Stimulated activated naive CD8-positive, alpha-beta T cell treated with anti-CD3 and anti-CD28 coated beads, Interleukin-15, Interleukin-2, amounts not matched to agents 100 ng/mL and 50 ng/mL, for 24 hours (primary cell): ENCODE results near the gene APOC3.
"Not testable (repeated sequence)": the region's sequence is repeated elsewhere in the genome, so short reads cannot be mapped to it uniquely, and the experiment has no call there.

Experiments used
- H3K27ac Mint-ChIP-seq: one replicate; pipeline ENCODE4 v1.8.0; 2021; ENCODE audit warnings: mild to moderate bottlenecking, mixed read lengths
- H3K27me3 Mint-ChIP-seq: one replicate; pipeline ENCODE4 v1.8.0; 2021; ENCODE audit warnings: mixed read lengths
- H3K36me3 Mint-ChIP-seq: one replicate; pipeline ENCODE4 v1.8.0; 2021; ENCODE audit warnings: low read depth, mixed read lengths
- H3K4me1 Mint-ChIP-seq: one replicate; pipeline ENCODE4 v1.8.0; 2021; ENCODE audit warnings: low read depth, mixed read lengths
- H3K4me3 Mint-ChIP-seq: one replicate; pipeline ENCODE4 v1.8.0; 2021; ENCODE audit warnings: mild to moderate bottlenecking, mixed read lengths
- H3K9me3 Mint-ChIP-seq: one replicate; pipeline ENCODE4 v1.8.0; 2021; ENCODE audit warnings: mixed read lengths

The APOC3 gene

GRCh38 chr11:116833491-116833815, 3.7 kb downstream of the APOC3 start:
- no peaks in the 10 kb centered on the region for H3K36me3 Mint-ChIP-seq
- no peaks in the 10 kb centered on the region for H3K9me3 Mint-ChIP-seq
- H3K4me1 Mint-ChIP-seq: peaks cover 13% of the 10 kb centered on the region
- H3K27ac Mint-ChIP-seq: no peak overlapping the region
- no peak overlapping the region for H3K4me3 Mint-ChIP-seq
- no peaks in the 10 kb centered on the region for H3K27me3 Mint-ChIP-seq

- Mint-ChIP-seq H3K27ac (no peak overlapping the region), H3K4me1 (peaks cover 13% of the 10 kb centered on the region), H3K36me3 (no peaks in the 10 kb centered on the region), H3K27me3 (no peaks in the 10 kb centered on the region), H3K4me3 (no peak overlapping the region), H3K9me3 (no peaks in the 10 kb centered on the region)
These were observed 4.3 kb downstream of the APOC3 start for GRCh38 chr11:116833816-116834534.

DNA sequence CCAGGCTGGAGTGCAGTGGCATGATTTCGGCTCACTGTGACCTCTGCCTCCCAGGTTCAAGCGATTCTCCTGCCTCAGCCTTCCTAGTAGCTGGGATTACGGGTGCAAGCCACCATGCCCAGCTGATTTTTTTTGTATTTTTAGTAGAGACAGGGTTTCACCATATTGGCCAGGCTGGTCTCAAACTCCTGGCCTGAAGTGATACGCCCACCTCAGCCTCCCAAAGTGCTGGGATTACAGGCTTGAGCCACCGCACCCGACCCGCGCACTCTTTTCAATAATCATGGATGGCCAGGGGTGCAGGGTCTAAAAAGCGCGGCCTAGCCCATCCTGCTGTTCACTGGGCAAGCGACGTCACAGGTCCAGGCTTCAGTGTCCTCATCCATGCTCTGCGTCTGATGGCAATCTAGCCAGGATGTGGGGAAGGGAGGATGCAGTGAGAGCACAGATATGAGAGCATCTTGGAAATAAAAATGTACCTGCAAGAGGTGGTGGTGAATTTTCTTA, 4.9 kb downstream of the APOC3 start:
- not testable (repeated sequence) for H3K36me3 Mint-ChIP-seq, H3K27me3 Mint-ChIP-seq, H3K27ac Mint-ChIP-seq, H3K9me3 Mint-ChIP-seq
- H3K4me1 Mint-ChIP-seq: peaks cover 13% of the 10 kb centered on the region
- peak overlapping the region; percentile 22 for H3K4me3 Mint-ChIP-seq

DNA sequence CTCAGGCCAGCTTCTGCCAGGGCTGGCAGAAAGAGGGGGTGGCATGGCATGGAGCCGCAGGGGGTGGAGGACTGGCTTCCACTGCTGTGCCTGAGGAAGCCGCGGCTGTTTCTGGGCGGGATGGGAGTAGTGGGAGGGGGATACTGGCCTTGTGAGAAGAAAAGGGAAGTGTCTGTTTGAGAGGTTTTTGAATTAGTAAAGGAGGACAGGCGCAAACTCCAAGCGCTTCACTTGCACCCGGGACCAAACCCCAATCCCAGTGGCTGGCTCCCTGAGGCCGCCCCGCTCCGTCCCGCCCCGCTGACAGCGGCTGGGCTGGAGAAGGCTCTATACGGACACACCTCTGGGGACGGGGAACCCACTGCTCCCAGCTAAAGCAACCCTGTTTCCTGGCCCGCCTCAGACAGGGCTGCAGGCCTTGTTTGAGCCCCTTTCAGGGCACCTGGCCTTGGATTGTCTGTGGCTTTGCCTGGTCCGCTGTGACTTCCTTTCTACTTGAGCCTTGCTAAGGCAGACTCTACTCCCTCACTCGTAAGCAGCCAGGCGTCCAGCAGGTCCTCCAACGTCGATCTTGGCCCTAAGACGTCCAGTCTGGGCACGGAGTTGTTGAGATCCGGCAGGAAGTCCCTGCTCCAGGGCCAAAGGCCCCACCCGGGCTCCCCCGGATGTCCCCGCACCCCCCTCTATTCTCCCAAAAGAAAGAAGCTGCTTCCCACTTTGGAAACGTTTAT, 5.5 kb downstream of the APOC3 start:
- Mint-ChIP-seq H3K27ac (no peak overlapping the region), H3K9me3 (no peaks in the 10 kb centered on the region), H3K4me3 (peak overlapping the region; percentile 75), H3K4me1 (peaks cover 13% of the 10 kb centered on the region), H3K27me3 (no peaks in the 10 kb centered on the region), H3K36me3 (no peaks in the 10 kb centered on the region)

- Mint-ChIP-seq H3K27me3 (no peaks in the 10 kb centered on the region), H3K27ac (no peak overlapping the region), H3K4me1 (peaks cover 13% of the 10 kb centered on the region), H3K9me3 (no peaks in the 10 kb centered on the region), H3K36me3 (no peaks in the 10 kb centered on the region), H3K4me3 (peak overlapping the region; percentile 75)
These were observed 6.3 kb downstream of the APOC3 start for GRCh38 chr11:116835791-116836631.

- peaks cover 13% of the 10 kb centered on the region for H3K4me1 Mint-ChIP-seq
- H3K27me3 Mint-ChIP-seq: no peaks in the 10 kb centered on the region
- no peak overlapping the region for H3K27ac Mint-ChIP-seq
- H3K9me3 Mint-ChIP-seq: no peaks in the 10 kb centered on the region
- no peak overlapping the region for H3K4me3 Mint-ChIP-seq
- no peaks in the 10 kb centered on the region for H3K36me3 Mint-ChIP-seq
These were observed 6.9 kb downstream of the APOC3 start for GRCh38 chr11:116836632-116836991.

DNA sequence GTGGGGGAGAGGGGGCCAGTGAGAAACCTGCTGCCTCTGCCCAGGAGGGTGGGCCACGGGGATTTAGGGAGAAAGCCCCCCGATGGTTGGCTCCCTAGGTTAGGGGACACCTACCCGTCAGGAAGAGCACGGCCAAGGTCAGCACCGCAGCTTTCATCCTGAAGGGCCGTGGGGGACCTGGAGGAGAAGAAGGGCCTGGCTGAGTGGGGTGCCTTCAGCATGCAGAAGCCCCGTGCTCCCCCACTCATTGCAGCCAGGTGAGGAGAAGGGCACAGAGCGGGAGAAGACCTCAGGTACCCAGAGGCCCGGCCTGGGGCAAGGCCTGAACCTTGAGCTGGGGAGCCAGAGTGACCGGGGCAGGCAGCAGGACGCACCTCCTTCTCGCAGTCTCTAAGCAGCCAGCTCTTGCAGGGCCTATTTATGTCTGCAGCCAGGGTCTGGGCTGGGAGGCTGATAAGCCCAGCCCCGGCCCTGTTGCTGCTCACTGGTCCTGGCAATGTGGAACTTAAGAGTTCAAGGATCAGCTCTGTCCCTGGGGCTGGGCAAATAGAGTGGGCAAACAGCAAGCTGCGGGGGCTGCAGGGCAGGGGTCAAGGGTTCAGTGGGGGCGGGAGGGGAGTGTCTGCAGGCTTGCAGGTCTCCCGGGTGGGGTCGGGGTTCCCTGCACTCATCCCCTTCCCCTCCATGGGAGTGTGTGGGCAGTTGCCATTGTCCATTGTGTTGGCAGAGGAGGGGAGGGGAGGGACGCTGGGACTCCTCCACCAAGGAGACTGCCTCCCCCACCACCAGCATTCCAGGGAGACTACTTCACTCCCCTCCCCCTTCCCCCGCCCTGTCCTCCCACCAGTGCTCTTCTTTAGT, 7.8 kb downstream of the APOC3 start, which contains the start of gene APOA1:
TSS of gene APOA1 (minus strand) at position 392 of the 861 bp plus-strand sequence. CDS start at position 157, 235 bp downstream.
- Mint-ChIP-seq H3K4me3 (no peak within 1 kb of the TSS), H3K27ac (no peak within 1 kb of the TSS), H3K4me1 (peaks cover 13% of the 10 kb centered on the region), H3K9me3 (no peaks in the 10 kb centered on the region), H3K36me3 (no peaks in the 10 kb centered on the region), H3K27me3 (no peaks in the 10 kb centered on the region)

DNA sequence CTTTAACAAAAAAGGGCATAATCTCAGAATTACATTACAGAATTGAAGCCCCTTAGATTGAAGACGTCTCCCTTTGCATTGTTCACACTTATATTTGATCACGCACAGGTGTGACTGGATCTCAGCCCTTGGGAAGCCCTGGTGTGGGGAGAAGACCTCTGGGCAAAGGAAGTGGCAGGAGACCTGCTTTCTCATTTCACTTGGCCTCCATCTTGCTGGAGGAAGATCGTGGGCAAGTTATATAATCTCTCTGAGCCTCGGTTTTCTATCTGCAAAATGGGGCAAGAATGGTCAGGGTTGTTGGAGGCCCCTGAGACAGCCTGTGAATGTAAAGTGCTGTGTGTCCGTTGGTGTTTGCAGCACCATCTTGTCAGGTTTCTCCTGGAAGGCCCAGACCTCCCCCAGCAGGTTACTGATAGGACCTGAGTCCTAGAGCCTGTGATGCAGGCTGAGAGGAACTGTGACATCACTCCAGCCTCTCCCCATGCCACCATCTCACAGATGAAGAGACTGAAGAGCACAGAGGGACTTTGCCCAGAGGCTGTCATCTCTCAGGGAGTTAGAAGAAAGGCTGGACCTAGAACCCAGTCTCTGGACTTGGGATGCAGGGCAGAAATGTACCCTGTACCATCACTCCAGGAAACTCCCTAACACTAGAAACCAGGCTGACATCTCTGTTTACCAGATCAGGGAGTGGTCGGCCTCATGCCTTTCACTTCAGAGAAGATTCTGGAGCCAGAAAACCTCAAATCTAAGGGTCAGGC, 8.8 kb downstream of the APOC3 start:
- Mint-ChIP-seq H3K27me3 (no peaks in the 10 kb centered on the region), H3K9me3 (no peaks in the 10 kb centered on the region), H3K36me3 (no peaks in the 10 kb centered on the region), H3K27ac (no peak overlapping the region), H3K4me1 (peaks cover 13% of the 10 kb centered on the region), H3K4me3 (no peak overlapping the region)

GRCh38 chr11:116840224-116840745, 10.6 kb downstream of the APOC3 start:
- no peak overlapping the region for H3K4me3 Mint-ChIP-seq
- H3K4me1 Mint-ChIP-seq: peaks cover 6% of the 10 kb centered on the region
- no peaks in the 10 kb centered on the region for H3K9me3 Mint-ChIP-seq

GRCh38 chr11:116840746-116841296, 11.1 kb downstream of the APOC3 start:
- H3K4me1 Mint-ChIP-seq: peaks cover 3% of the 10 kb centered on the region
- H3K27ac Mint-ChIP-seq: peak overlapping the region; percentile 49
- H3K4me3 Mint-ChIP-seq: no peak overlapping the region
- H3K9me3 Mint-ChIP-seq: no peaks in the 10 kb centered on the region
- no peaks in the 10 kb centered on the region for H3K27me3 Mint-ChIP-seq
- peaks cover 9% of the 10 kb centered on the region for H3K36me3 Mint-ChIP-seq

More at GRCh38 chr11:116840224-116840745, 10.6 kb downstream of the APOC3 start:
- no peaks in the 10 kb centered on the region for H3K27me3 Mint-ChIP-seq
- peaks cover 6% of the 10 kb centered on the region for H3K36me3 Mint-ChIP-seq
- H3K27ac Mint-ChIP-seq: no peak overlapping the region

DNA sequence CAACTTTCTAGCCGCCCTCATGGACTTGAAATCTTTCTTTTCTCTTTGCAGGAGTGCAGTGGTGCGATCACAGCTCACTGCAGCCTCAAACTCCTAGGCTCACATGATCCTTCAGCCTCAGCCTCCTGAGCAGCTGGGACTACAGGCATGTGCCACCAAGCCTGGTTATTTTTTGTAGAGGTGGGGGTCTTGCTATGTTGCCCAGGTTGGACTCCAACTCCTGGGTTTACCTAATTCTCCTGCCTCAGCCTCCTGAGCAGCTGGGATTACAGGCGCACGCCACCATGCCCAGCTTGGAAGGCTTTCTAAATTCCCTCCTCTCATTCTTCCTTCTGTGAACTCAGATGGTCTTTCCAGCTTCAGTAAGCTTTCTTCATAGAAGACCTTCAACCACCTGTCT, 12.4 kb downstream of the APOC3 start:
- H3K27ac Mint-ChIP-seq: no peak overlapping the region
- no peaks in the 10 kb centered on the region for H3K9me3 Mint-ChIP-seq
- no peaks in the 10 kb centered on the region for H3K4me1 Mint-ChIP-seq
- H3K27me3 Mint-ChIP-seq: no peaks in the 10 kb centered on the region
- peaks cover 22% of the 10 kb centered on the region for H3K36me3 Mint-ChIP-seq
- H3K4me3 Mint-ChIP-seq: no peak overlapping the region

DNA sequence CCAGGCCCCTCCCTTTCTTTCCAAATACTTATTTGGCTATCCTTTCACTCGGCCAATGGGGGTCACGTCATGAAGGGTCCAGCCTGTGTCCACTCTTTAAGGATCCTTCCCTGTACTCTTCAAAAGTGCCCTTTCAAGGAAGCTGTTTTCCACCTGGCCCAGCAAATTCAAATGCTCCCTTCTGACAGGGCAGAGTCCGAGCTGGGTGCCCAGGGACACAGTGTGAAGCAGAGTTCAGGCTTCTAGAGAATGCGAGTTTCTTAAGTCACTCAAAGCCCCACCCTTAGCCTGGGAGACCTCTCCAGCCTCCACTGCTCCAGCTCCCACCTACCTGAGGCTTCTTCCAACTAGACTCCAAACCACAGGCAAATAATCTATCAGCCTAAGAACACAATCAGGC, 13.2 kb downstream of the APOC3 start:
- Mint-ChIP-seq H3K4me3 (no peak overlapping the region), H3K4me1 (no peaks in the 10 kb centered on the region), H3K9me3 (no peaks in the 10 kb centered on the region), H3K27me3 (no peaks in the 10 kb centered on the region), H3K27ac (no peak overlapping the region), H3K36me3 (peaks cover 26% of the 10 kb centered on the region)

DNA sequence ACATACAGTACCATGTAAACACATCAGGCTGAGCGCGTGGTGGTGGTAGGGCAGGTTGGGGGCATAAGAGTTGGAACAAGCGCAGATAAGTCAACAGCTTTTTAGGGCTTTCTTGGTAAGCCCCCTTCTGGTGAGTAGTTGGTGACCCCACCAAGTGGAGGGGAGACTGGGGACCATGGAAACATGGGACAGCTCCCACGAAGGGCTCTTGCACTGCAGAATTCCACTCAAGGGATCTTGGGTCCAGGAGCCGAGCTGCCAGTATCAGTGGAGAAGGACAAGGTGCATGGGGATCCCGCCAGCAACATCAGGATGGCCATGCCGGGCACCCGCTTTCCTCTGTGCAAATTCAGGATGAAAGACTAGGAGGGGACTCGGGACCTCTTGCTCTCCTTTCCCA, 14.0 kb downstream of the APOC3 start:
- Mint-ChIP-seq H3K4me1 (no peaks in the 10 kb centered on the region), H3K27me3 (no peaks in the 10 kb centered on the region), H3K36me3 (peaks cover 26% of the 10 kb centered on the region), H3K9me3 (no peaks in the 10 kb centered on the region), H3K27ac (no peak overlapping the region), H3K4me3 (no peak overlapping the region)
